MM.1S (cell line): ENCODE measurements around the gene P4HA1.

Experiments used
- DNase-seq: peaks from one replicate; pipeline ENCODE4 v3.0.0-alpha.2; 2015
- H2AFZ ChIP-seq: fragments of 300-600 bp; sonication (generic); 2 replicates; pipeline ENCODE4 v1.6.0; 2016; ENCODE audit warnings: antibody characterized with exemption, low read length
- H3F3A ChIP-seq: fragments of 300-600 bp; sonication (generic); 2 replicates; pipeline ENCODE4 v1.6.1; 2016; ENCODE audit warnings: mild to moderate bottlenecking, antibody characterized with exemption, low read length, moderate library complexity, mixed read lengths; ENCODE audit not compliant: insufficient read depth
- H3K27ac ChIP-seq: fragments of 300-600 bp; sonication (generic); 2 replicates; pipeline ENCODE4 v1.5.1; 2016; ENCODE audit warnings: mild to moderate bottlenecking, low read length
- H3K27me3 ChIP-seq: fragments of 300-600 bp; sonication (generic); replicated peaks from 2 replicates; pipeline ENCODE4 v1.6.0; 2016; ENCODE audit warnings: low read length; ENCODE audit not compliant: insufficient read depth
- H3K36me3 ChIP-seq: fragments of 300-600 bp; sonication (generic); replicated peaks from 2 replicates; pipeline ENCODE4 v1.6.1; 2016; ENCODE audit warnings: mild to moderate bottlenecking, low read length, mixed read lengths; ENCODE audit not compliant: insufficient read depth
- H3K4me1 ChIP-seq: fragments of 300-600 bp; sonication (generic); 2 replicates; pipeline ENCODE4 v1.6.1; 2016; ENCODE audit warnings: low read length, mixed read lengths
- H3K4me2 ChIP-seq: fragments of 300-600 bp; sonication (generic); 2 replicates; pipeline ENCODE4 v1.6.0; 2016; ENCODE audit warnings: low read depth, low read length
- H3K4me3 ChIP-seq: fragments of 300-600 bp; sonication (generic); 2 replicates; pipeline ENCODE4 v1.5.1; 2016; ENCODE audit warnings: low read length, mixed read lengths
- H3K79me2 ChIP-seq: fragments of 300-600 bp; sonication (generic); 2 replicates; pipeline ENCODE4 v1.6.1; 2016; ENCODE audit warnings: mixed run types, low read length, mixed read lengths
- H3K9ac ChIP-seq: fragments of 300-600 bp; sonication (generic); 2 replicates; pipeline ENCODE4 v1.6.1; 2016; ENCODE audit warnings: low read length, mixed read lengths
- H3K9me2 ChIP-seq: fragments of 300-600 bp; sonication (generic); replicated peaks from 2 replicates; pipeline ENCODE4 v1.6.1; 2016; ENCODE audit warnings: mild to moderate bottlenecking, low read length, mixed read lengths; ENCODE audit not compliant: insufficient read depth
- H3K9me3 ChIP-seq: fragments of 300-600 bp; sonication (generic); replicated peaks from 2 replicates; pipeline ENCODE4 v1.6.1; 2016; ENCODE audit warnings: mild to moderate bottlenecking, low read length, mixed read lengths; ENCODE audit not compliant: insufficient read depth
- H4K20me1 ChIP-seq: fragments of 300-600 bp; sonication (generic); 2 replicates; pipeline ENCODE4 v1.6.1; 2016; ENCODE audit warnings: mild to moderate bottlenecking, low read length, moderate library complexity, mixed read lengths; ENCODE audit not compliant: insufficient read depth
- EZH2 ChIP-seq: fragments of 300-600 bp; sonication (generic); optimal IDR thresholded peaks from 2 replicates; pipeline ENCODE3; 2017; ENCODE audit warnings: low read depth, mild to moderate bottlenecking, antibody characterized with exemption, low read length, mixed read lengths
- EZH2phosphoT487 ChIP-seq: fragments of 300-600 bp; sonication (generic); IDR thresholded peaks from 2 replicates; pipeline ENCODE4 v1.6.1; 2018; ENCODE audit warnings: antibody characterized with exemption, low read length
- TF ChIP-seq, protein P1 (sequence below): fragments of 300-600 bp; sonication (generic); IDR thresholded peaks from 2 replicates; pipeline ENCODE4 v1.5.1; 2016; ENCODE audit warnings: antibody characterized with exemption, low read length, mixed read lengths

P4HA1 gene

DNA sequence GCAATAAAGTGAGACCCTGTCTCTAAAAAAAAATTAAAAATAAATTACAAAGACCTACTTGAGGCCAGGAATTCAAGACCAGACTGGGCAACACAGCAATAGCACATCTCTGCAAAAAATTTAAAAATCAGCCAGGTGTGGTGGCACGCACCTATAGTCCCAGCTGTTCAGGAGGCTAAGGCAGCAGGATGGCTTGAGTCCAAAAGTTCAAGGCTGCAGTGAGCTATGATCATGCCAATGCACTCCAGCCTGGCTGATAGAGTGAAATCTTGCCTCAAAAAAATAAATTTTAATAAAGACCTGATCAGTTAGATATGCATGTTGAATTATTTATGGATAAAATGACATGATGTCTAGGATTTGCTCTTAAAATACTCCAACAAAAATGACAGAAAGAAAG, 34.9 kb downstream of the P4HA1 start:
- Histone ChIP-seq H3F3A (no peaks in the 10 kb centered on the region), H3K4me1 (0 out of 2 replicates have a peak, but pooled peaks cover 4% of the 10 kb centered on the region), H4K20me1 (no peaks in the 10 kb centered on the region), H3K27ac (no peak overlapping the region), H3K36me3 (no peaks in the 10 kb centered on the region), H3K4me2 (no peak overlapping the region), H3K27me3 (no peaks in the 10 kb centered on the region), H3K9me3 (no peaks in the 10 kb centered on the region), H2AFZ (no peak overlapping the region), H3K4me3 (no peak overlapping the region), H3K79me2 (no peaks in the 10 kb centered on the region), H3K9me2 (no peaks in the 10 kb centered on the region), H3K9ac (no peak overlapping the region)
- TF ChIP-seq, protein P1, sequence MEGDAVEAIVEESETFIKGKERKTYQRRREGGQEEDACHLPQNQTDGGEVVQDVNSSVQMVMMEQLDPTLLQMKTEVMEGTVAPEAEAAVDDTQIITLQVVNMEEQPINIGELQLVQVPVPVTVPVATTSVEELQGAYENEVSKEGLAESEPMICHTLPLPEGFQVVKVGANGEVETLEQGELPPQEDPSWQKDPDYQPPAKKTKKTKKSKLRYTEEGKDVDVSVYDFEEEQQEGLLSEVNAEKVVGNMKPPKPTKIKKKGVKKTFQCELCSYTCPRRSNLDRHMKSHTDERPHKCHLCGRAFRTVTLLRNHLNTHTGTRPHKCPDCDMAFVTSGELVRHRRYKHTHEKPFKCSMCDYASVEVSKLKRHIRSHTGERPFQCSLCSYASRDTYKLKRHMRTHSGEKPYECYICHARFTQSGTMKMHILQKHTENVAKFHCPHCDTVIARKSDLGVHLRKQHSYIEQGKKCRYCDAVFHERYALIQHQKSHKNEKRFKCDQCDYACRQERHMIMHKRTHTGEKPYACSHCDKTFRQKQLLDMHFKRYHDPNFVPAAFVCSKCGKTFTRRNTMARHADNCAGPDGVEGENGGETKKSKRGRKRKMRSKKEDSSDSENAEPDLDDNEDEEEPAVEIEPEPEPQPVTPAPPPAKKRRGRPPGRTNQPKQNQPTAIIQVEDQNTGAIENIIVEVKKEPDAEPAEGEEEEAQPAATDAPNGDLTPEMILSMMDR: no peak
- no peak for TF ChIP-seq EZH2
- TF ChIP-seq EZH2phosphoT487: no peak
- no peak for DNase-seq

DNA sequence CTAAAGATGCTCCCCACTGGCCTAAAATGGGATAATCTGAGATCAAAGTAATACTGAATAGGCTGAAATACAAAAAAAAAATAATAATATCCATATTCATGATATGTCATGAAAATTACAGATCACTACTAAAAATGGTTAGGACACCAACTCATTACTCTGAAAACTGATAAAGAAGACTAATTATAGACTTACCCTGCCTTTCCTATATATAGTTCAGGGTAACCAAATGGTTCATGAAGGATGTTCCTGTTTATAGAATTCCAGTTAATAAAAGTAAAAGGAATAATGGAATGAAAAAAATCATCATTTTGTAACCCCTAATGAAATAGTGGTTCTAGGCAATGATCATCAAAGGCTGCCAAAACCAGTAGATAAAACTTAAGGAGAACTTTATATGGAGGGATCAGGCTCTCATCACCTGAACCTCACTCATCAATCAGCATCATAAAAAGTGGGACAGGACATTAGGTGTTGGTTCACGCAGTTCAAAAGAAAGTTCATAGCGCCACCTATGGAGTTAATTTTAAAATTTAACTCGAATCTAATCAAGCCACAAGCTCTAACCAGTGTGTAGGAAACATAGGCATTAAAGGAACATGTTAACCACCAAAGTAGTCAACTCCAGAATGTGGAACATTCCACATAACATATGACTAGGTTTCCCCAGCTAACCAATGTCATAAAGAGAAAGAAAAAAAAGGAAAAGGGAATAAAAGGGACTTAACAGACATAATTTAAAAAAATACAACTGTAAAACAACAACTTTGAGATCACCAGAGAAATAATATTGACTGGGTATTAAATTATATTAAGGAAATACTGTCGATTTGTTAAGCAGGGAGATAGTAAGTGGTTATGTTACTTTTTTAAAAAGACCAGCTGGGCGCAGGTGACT, 35.7 kb downstream of the P4HA1 start:
- no peak overlapping the region for H3K4me3 ChIP-seq
- DNase-seq: peak; percentile 73
- H3K4me1 ChIP-seq: 0 out of 2 replicates have a peak, but pooled peaks cover 4% of the 10 kb centered on the region
- H3K27me3 ChIP-seq: no peaks in the 10 kb centered on the region
- no peaks in the 10 kb centered on the region for H3F3A ChIP-seq
- H3K27ac ChIP-seq: no peak overlapping the region
- no peak for TF ChIP-seq EZH2
- TF ChIP-seq, protein P1: peak; percentile 53
- no peaks in the 10 kb centered on the region for H4K20me1 ChIP-seq
- H3K36me3 ChIP-seq: no peaks in the 10 kb centered on the region
- no peak overlapping the region for H3K9ac ChIP-seq
- no peak overlapping the region for H2AFZ ChIP-seq
- no peaks in the 10 kb centered on the region for H3K9me2 ChIP-seq
- H3K79me2 ChIP-seq: no peaks in the 10 kb centered on the region
- no peaks in the 10 kb centered on the region for H3K9me3 ChIP-seq
- no peak overlapping the region for H3K4me2 ChIP-seq

DNA sequence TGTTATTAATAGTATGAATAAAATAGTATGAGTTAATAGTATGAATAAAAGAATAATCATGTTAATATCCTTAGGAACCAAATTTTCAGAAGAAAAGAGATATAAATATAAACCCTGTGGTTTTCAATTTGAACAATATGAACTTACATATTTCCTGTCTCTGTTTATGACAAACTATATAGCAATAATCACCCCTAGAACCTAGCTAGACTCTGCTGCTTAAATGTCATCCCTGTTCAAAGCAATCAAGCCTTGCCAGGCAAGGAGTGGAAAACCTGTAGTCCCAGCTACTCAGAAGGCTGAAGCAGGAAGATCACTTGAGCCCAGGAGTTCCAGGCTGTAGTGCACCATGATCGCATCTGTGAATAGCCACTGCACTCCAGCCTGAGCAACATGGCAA, 36.5 kb downstream of the P4HA1 start:
- DNase-seq: no peak
- Histone ChIP-seq H3K4me1 (peaks cover 11% of the 10 kb centered on the region; the same call in 1 of the 2 replicates), H3K9ac (0 out of 2 replicates have a peak overlapping the region, but pooled peaks have one; percentile 5), H3F3A (no peaks in the 10 kb centered on the region), H4K20me1 (no peaks in the 10 kb centered on the region), H3K9me3 (no peaks in the 10 kb centered on the region), H2AFZ (no peak overlapping the region), H3K4me3 (no peak overlapping the region), H3K79me2 (no peaks in the 10 kb centered on the region), H3K4me2 (no peak overlapping the region), H3K9me2 (no peaks in the 10 kb centered on the region), H3K27ac (no peak overlapping the region), H3K36me3 (no peaks in the 10 kb centered on the region), H3K27me3 (no peaks in the 10 kb centered on the region)
- TF ChIP-seq EZH2phosphoT487: no peak
- TF ChIP-seq, protein P1: no peak
- no peak for TF ChIP-seq EZH2
